Tibial artery (tissue), 4 donors: Measurements from ENCODE around the gene DDX51.

ENCODE experiments used
- DNase-seq, 2 donors: peaks; one replicate each; pipeline ENCODE4 v3.0.0-alpha.2; 2019
- H3K27ac ChIP-seq, 2 donors: fragments of 200-600 bp; sonication (generic) in 1 of 2; 1 replicate in 1 of 2; 2 replicates in 1 of 2; pipeline ENCODE4 v1.5.1; 2018 to 2019; ENCODE audit warnings: mild to moderate bottlenecking in 1 of 2
- H3K27me3 ChIP-seq, 2 donors: fragments of 200-600 bp; sonication (generic) in 1 of 2; one replicate each; pipeline versions ENCODE4 v1.5.1 to v1.6.0; 2016 to 2019
- H3K36me3 ChIP-seq, 3 donors: fragments of 200-600 bp; sonication (generic) in 2 of 3; one replicate each; pipeline ENCODE4 v1.5.1; 2016 to 2019; ENCODE audit warnings: mild to moderate bottlenecking in 2 of 3
- H3K4me1 ChIP-seq, 4 donors: fragments of 200-600 bp; sonication (generic) in 2 of 4; 1 replicate in 3 of 4; 2 replicates in 1 of 4; pipeline ENCODE4 v1.5.1; 2016 to 2019
- H3K4me3 ChIP-seq, 2 donors: fragments of 200-600 bp; sonication (generic) in 1 of 2; 1 replicate in 1 of 2; 2 replicates in 1 of 2; pipeline ENCODE4 v1.5.1; 2018 to 2019; ENCODE audit warnings: mild to moderate bottlenecking in 2 of 2
- H3K9me3 ChIP-seq, 3 donors: fragments of 200-600 bp; sonication (generic) in 1 of 3; one replicate each; pipeline ENCODE4 v1.5.1; 2016 to 2019
- CTCF ChIP-seq, 2 experiments: fragments of 200-600 bp in 1 of 2; fragments of 450-650 bp in 1 of 2; IDR thresholded peaks; one replicate each; pipeline ENCODE4 v1.5.1; 2017 to 2019; ENCODE audit warnings: antibody characterized with exemption in 2 of 2, mild to moderate bottlenecking in 1 of 2, moderate library complexity in 1 of 2
- intact Hi-C: fragments of 100-400 bp; cut with DNase I; formaldehyde crosslinking; loops from one replicate; pipeline ENCODE4 v1.15.0; 2023; ENCODE audit warnings: low total_unique reads

Gene DDX51

GRCh38 chr12:132176385-132176919 is 32.3 kb upstream of the DDX51 start:
- H3K4me1 ChIP-seq: no peaks in the 10 kb centered on the region
- no peak for TF ChIP-seq CTCF (IDR thresholded peaks at IDR 0.05)
- no peak overlapping the region for H3K4me3 ChIP-seq
- no peaks in the 10 kb centered on the region for H3K9me3 ChIP-seq
- no peaks in the 10 kb centered on the region for H3K36me3 ChIP-seq
- DNase-seq: no peak
- intact Hi-C loops: no loop called here
- H3K27me3 ChIP-seq: peaks cover 0 to 90% of the 10 kb centered on the region in 2 donors
- no peak overlapping the region for H3K27ac ChIP-seq

DNA sequence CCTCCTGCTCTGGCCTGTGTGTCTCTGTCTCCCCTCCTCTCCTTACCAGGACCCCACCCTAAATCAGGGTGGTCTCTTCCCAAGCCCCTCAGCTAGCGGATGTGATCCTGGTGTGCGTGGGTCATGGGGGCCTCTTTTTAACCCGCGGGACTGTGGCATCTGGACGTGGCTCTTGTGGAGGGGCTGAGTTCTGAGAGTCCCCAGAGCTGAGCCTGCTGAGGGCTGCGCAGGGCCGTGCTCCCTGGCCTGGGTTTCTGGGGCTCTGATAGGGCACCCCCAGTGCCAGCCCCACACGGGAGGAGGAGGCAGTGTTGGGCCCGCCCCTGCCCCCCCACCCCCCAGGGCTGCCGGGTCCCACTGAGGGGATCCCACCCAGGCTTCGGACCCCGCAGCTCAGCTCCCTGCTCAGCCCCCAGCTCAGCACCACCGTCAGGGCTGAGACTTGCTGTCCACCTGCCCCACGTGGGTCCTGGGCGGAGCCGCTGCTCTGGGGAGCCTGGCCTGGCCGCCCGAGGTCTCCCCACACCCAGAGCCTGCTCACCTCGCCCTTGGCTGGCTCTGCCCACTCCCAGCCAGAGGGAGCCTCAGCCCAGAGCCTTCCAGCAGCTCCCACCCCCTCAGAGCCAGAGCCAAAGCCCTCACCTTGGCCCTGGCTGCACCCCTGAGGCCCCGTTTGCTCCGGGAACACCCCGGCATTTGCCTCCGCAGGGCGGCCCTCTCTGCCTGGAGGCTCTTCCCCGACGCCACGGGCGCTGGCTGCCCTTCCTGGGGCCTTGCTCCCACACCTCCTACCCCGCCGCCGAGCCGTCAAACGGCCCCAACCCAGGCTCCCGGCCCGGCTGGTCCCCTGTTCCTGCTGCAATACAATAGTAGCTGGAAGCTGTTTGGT is 31.6 kb upstream of the DDX51 start:
- no peak for TF ChIP-seq CTCF (IDR thresholded peaks at IDR 0.05)
- Histone ChIP-seq H3K36me3 (no peaks in the 10 kb centered on the region), H3K27ac (no peak overlapping the region), H3K4me1 (no peaks in the 10 kb centered on the region), H3K9me3 (no peaks in the 10 kb centered on the region), H3K4me3 (no peak overlapping the region), H3K27me3 (peaks cover 0 to 90% of the 10 kb centered on the region in 2 donors)
- intact Hi-C loops: no loop called here
- DNase-seq: no peak

GRCh38 chr12:132174839-132175490 is 30.8 kb upstream of the DDX51 start:
- no peak overlapping the region for H3K27ac ChIP-seq
- no peak for DNase-seq
- no peak overlapping the region for H3K4me3 ChIP-seq
- H3K36me3 ChIP-seq: no peaks in the 10 kb centered on the region
- TF ChIP-seq CTCF (IDR thresholded peaks at IDR 0.05): no peak
- no peaks in the 10 kb centered on the region for H3K9me3 ChIP-seq
- intact Hi-C loops: no loop called here
- no peaks in the 10 kb centered on the region for H3K4me1 ChIP-seq
- peaks cover 0 to 93% of the 10 kb centered on the region in 2 donors for H3K27me3 ChIP-seq

- no peak overlapping the region for H3K27ac ChIP-seq
These were observed 30.1 kb upstream of the DDX51 start for GRCh38 chr12:132174015-132174838.

More at GRCh38 chr12:132174015-132174838, 30.1 kb upstream of the DDX51 start:
- Histone ChIP-seq H3K9me3 (no peaks in the 10 kb centered on the region), H3K4me1 (no peaks in the 10 kb centered on the region), H3K4me3 (no peak overlapping the region), H3K36me3 (no peaks in the 10 kb centered on the region), H3K27me3 (peaks cover 0 to 91% of the 10 kb centered on the region in 2 donors)
- intact Hi-C loops: no loop called here
- no peak for DNase-seq
- TF ChIP-seq CTCF (IDR thresholded peaks at IDR 0.05): no peak
